Measurements from ENCODE around the gene PPIL1. TPM values are rescaled to one million over a fixed set of nuclear protein-coding genes. Genes with fewer than 3 reads are reported as not detected.

Gene PPIL1
- total and polyA plus RNA-seq, 2 of the 13 experiments (the other 11 are each of a cell fraction or from before 2014, with no cell fraction given), result 74.2 to 144 TPM

- no peak overlapping the region for H3K9ac ChIP-seq (ENCODE audit: insufficient read depth, low read depth, low read length)
- no peaks in the 10 kb centered on the region for H3K79me2 ChIP-seq (ENCODE audit: insufficient read depth, low read length)
- no peak overlapping the region for H3K4me2 ChIP-seq (ENCODE audit: low read depth, low read length)
- ChIA-PET POLR2A (interaction anchor here (2.6 kb wide), 1 partner anchor 11 kb away, joined by 19 read pairs; no protein-coding TSS in a partner anchor), CTCF (ENCODE audit: low intra/inter-chr PET ratio, low total read pairs) (no interaction called here)
- H2AFZ ChIP-seq (ENCODE audit: low read length), result no peak overlapping the region
- DNase-seq (ENCODE audit: low spot score) (no peak), FAIRE-seq (no peak), ATAC-seq (no peak)
- H3K9me3 ChIP-seq (ENCODE audit: low read length), result no peaks in the 10 kb centered on the region
- no peak overlapping the region for H3K4me3 ChIP-seq (replicated peaks in 1 of 3; ENCODE audit: insufficient read depth in 1 of 3, low read depth in 2 of 3, low read length in 3 of 3)
- TF ChIP-seq ZBTB1 (CRISPR knock-in tag; IDR thresholded peaks at IDR 0.05; ENCODE audit: borderline replicate concordance) (no peak), ZNF256 (CRISPR knock-in tag; conservative IDR thresholded peaks at IDR 0.05) (no peak)
- H3K36me3 ChIP-seq (replicated peaks in 1 of 2; ENCODE audit: control insufficient read depth in 1 of 2, insufficient read depth in 2 of 2, low read length in 2 of 2), result no peaks in the 10 kb centered on the region
- H3K27ac ChIP-seq (ENCODE audit: extremely low read length, insufficient read depth, low read length), result no peak overlapping the region
- peaks cover 6 to 35% of the 10 kb centered on the region in 2 experiments; a peak in 4 of 5 replicates for H3K27me3 ChIP-seq (ENCODE audit: control insufficient read depth in 1 of 2, insufficient read depth in 2 of 2, low read length in 2 of 2)
- intact Hi-C loops (cut with micrococcal nuclease; ENCODE audit: unreplicated experiment), result no loop called here
- in situ Hi-C loops (cut with HindIII; ENCODE audit: extremely low pct_ligation_motif_present, low pct_unique_long_range_greater_than_20kb), result no loop called here
- H3K4me1 ChIP-seq (ENCODE audit: insufficient read depth, low read length), result peaks cover 74% of the 10 kb centered on the region
- no peaks in the 10 kb centered on the region for H4K20me1 ChIP-seq (ENCODE audit: insufficient read depth, low read length)
- BruUV-seq (replicated peaks), result no TSS peak
- WGBS (ENCODE audit: low lambda C conversion rate), result 83% methylated on average over 4 of the region's 4 CpGs
Observed at GRCh38 chr6:36818756-36819155, 55.8 kb downstream of the PPIL1 start.

- CTCF ChIA-PET (ENCODE audit: low intra/inter-chr PET ratio, low total read pairs), result no interaction called here
- 34% methylated on average over 3 of the region's 3 CpGs for WGBS (ENCODE audit: low lambda C conversion rate)
- POLR2A ChIA-PET, result no interaction called here
- TF ChIP-seq DRAP1 (CRISPR knock-in tag; IDR thresholded peaks at IDR 0.05) (no peak), IRF9 (CRISPR knock-in tag; IDR thresholded peaks at IDR 0.05; ENCODE audit: borderline replicate concordance) (no peak), STAG1 (CRISPR knock-in tag; IDR thresholded peaks at IDR 0.05) (no peak), ARID3A (IDR thresholded peaks at IDR 0.05; ENCODE audit: low read depth, low read length) (no peak)
- Histone ChIP-seq H3K27me3 (ENCODE audit: control insufficient read depth in 1 of 2, insufficient read depth in 2 of 2, low read length in 2 of 2) (peaks cover 3 to 26% of the 10 kb centered on the region in 2 experiments; a peak in 4 of 5 replicates), H3K4me3 (replicated peaks in 1 of 3; ENCODE audit: insufficient read depth in 1 of 3, low read depth in 2 of 3, low read length in 3 of 3) (no peak overlapping the region), H3K4me1 (ENCODE audit: insufficient read depth, low read length) (peaks cover 74% of the 10 kb centered on the region), H3K27ac (ENCODE audit: extremely low read length, insufficient read depth, low read length) (no peak overlapping the region), H3K79me2 (ENCODE audit: insufficient read depth, low read length) (no peaks in the 10 kb centered on the region), H3K9me3 (ENCODE audit: low read length) (no peaks in the 10 kb centered on the region), H2AFZ (ENCODE audit: low read length) (no peak overlapping the region), H3K36me3 (replicated peaks in 1 of 2; ENCODE audit: control insufficient read depth in 1 of 2, insufficient read depth in 2 of 2, low read length in 2 of 2) (no peaks in the 10 kb centered on the region), H3K9ac (ENCODE audit: insufficient read depth, low read depth, low read length) (no peak overlapping the region), H3K4me2 (ENCODE audit: low read depth, low read length) (no peak overlapping the region), H4K20me1 (ENCODE audit: insufficient read depth, low read length) (no peaks in the 10 kb centered on the region)
- no peak for FAIRE-seq
- no peak for ATAC-seq
- intact Hi-C loops (cut with micrococcal nuclease; ENCODE audit: unreplicated experiment), result no loop called here
- no peak for DNase-seq (ENCODE audit: low spot score)
- BruUV-seq (replicated peaks), result no TSS peak
- in situ Hi-C loops (cut with HindIII; ENCODE audit: extremely low pct_ligation_motif_present, low pct_unique_long_range_greater_than_20kb), result no loop called here
Observed at GRCh38 chr6:36817847-36818246, 56.8 kb downstream of the PPIL1 start.

Data from HepG2 (cell line).